Lower lobe of right lung (tissue), 2 donors: ENCODE results near the gene CKAP4. TPM values are rescaled to one million over a fixed set of nuclear protein-coding genes. Genes with fewer than 3 reads are reported as not detected.

Experiments used
- ATAC-seq, 2 donors: fragments of 200-7000 bp; cut with Tn5 transposase; one replicate each; pipeline ENCODE4 v1.9.1; 2020 to 2022; ENCODE audit warnings: mild to moderate bottlenecking in 2 of 2, moderate library complexity in 2 of 2
- DNase-seq: peaks from one replicate; pipeline ENCODE4 v3.0.0-alpha.2; 2020
- H3K27ac ChIP-seq: fragments of 200-600 bp; one replicate; pipeline ENCODE4 v1.8.0; 2022
- H3K27me3 ChIP-seq: fragments of 200-600 bp; one replicate; pipeline ENCODE4 v1.8.0; 2022; ENCODE audit warnings: low read depth
- H3K36me3 ChIP-seq: fragments of 200-600 bp; one replicate; pipeline ENCODE4 v1.8.0; 2022; ENCODE audit warnings: mild to moderate bottlenecking
- H3K4me1 ChIP-seq: fragments of 200-600 bp; one replicate; pipeline ENCODE4 v1.8.0; 2022
- H3K4me3 ChIP-seq: fragments of 200-600 bp; one replicate; pipeline ENCODE4 v1.8.0; 2022; ENCODE audit warnings: mild to moderate bottlenecking
- H3K9me3 ChIP-seq: fragments of 200-600 bp; one replicate; pipeline ENCODE4 v1.8.0; 2022
- intact Hi-C: fragments of 100-400 bp; cut with DNase I; formaldehyde crosslinking; loops from one replicate; pipeline ENCODE4 v1.11.0; 2022
- total RNA-seq: library from RNA; stranded (reverse); fragmentation: NEBNext Ultra II Directional; extraction: Animal tissue kit (Norgen Biotek cat#: 25700); gene quantifications from one replicate; pipeline ENCODE4 v1.2.1, GENCODE V29; 2021
- TF ChIP-seq, protein P1 (sequence below): fragments of 200-600 bp; IDR thresholded peaks from one replicate; pipeline ENCODE4 v1.8.0; 2022; ENCODE audit warnings: antibody characterized with exemption, mild to moderate bottlenecking
- donor health status: DM: no; HTN: yes; CAD: no; lungs with severe emphysema.

The CKAP4 gene
- total RNA-seq, 1 donor from 2014 or later: 32.2 TPM

- DNase-seq: no peak
- peaks cover 5% of the 10 kb centered on the region for H3K4me1 ChIP-seq
- ATAC-seq: no peak
- no peaks in the 10 kb centered on the region for H3K27me3 ChIP-seq
- H3K9me3 ChIP-seq: no peaks in the 10 kb centered on the region
- TF ChIP-seq, protein P1, sequence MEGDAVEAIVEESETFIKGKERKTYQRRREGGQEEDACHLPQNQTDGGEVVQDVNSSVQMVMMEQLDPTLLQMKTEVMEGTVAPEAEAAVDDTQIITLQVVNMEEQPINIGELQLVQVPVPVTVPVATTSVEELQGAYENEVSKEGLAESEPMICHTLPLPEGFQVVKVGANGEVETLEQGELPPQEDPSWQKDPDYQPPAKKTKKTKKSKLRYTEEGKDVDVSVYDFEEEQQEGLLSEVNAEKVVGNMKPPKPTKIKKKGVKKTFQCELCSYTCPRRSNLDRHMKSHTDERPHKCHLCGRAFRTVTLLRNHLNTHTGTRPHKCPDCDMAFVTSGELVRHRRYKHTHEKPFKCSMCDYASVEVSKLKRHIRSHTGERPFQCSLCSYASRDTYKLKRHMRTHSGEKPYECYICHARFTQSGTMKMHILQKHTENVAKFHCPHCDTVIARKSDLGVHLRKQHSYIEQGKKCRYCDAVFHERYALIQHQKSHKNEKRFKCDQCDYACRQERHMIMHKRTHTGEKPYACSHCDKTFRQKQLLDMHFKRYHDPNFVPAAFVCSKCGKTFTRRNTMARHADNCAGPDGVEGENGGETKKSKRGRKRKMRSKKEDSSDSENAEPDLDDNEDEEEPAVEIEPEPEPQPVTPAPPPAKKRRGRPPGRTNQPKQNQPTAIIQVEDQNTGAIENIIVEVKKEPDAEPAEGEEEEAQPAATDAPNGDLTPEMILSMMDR: no peak
- H3K27ac ChIP-seq: no peak overlapping the region
- H3K4me3 ChIP-seq: no peak overlapping the region
- H3K36me3 ChIP-seq: no peaks in the 10 kb centered on the region
- intact Hi-C loops: no loop called here
Measured at GRCh38 chr12:106273491-106273890, 25.7 kb upstream of the CKAP4 start.

GRCh38 chr12:106271575-106272505 is 24.0 kb upstream of the CKAP4 start:
- TF ChIP-seq, protein P1: no peak
- no peak for DNase-seq
- peaks cover 5% of the 10 kb centered on the region for H3K4me1 ChIP-seq
- H3K27ac ChIP-seq: no peak overlapping the region
- H3K4me3 ChIP-seq: no peak overlapping the region
- no peaks in the 10 kb centered on the region for H3K36me3 ChIP-seq
- no peak for ATAC-seq
- H3K27me3 ChIP-seq: no peaks in the 10 kb centered on the region
- H3K9me3 ChIP-seq: no peaks in the 10 kb centered on the region
- intact Hi-C loops: no loop called here

- DNase-seq (no peak), ATAC-seq (no peak)
- Histone ChIP-seq H3K4me3 (no peak overlapping the region), H3K27ac (no peak overlapping the region), H3K4me1 (no peaks in the 10 kb centered on the region), H3K9me3 (no peaks in the 10 kb centered on the region), H3K27me3 (no peaks in the 10 kb centered on the region), H3K36me3 (no peaks in the 10 kb centered on the region)
- TF ChIP-seq, protein P1: no peak
- intact Hi-C loops: no loop called here
Measured at GRCh38 chr12:106269150-106269771, 21.4 kb upstream of the CKAP4 start.

DNA sequence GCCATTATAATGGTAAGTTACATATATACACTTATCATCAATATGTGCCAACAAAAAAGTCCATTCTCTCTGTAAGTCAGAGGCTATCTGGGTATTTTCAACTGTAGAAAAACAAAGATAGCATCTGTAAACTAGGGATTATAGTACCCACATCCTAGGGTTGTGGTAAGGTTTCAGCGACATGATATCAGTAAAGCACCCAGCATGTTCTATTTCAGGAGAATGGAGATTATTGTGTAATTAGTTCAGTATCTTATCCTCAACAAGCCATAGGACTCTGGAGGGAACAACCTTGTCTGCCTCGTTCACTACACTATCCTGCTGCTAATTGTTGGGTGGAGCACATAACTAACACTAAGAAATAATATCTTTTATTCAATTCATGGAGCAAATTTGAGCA is 19.7 kb upstream of the CKAP4 start:
- TF ChIP-seq, protein P1: no peak
- Histone ChIP-seq H3K4me3 (no peak overlapping the region), H3K4me1 (no peaks in the 10 kb centered on the region), H3K36me3 (no peaks in the 10 kb centered on the region), H3K9me3 (no peaks in the 10 kb centered on the region), H3K27me3 (no peaks in the 10 kb centered on the region), H3K27ac (no peak overlapping the region)
- ATAC-seq (no peak), DNase-seq (no peak)
- intact Hi-C loops: no loop called here

- DNase-seq: no peak
- no peaks in the 10 kb centered on the region for H3K27me3 ChIP-seq
- TF ChIP-seq, protein P1: no peak
- H3K9me3 ChIP-seq: no peaks in the 10 kb centered on the region
- intact Hi-C loops: no loop called here
- H3K27ac ChIP-seq: no peak overlapping the region
- peak in 1 of 2 donors; percentile 42 for ATAC-seq
- H3K4me3 ChIP-seq: no peak overlapping the region
- no peaks in the 10 kb centered on the region for H3K36me3 ChIP-seq
- no peaks in the 10 kb centered on the region for H3K4me1 ChIP-seq
Measured at GRCh38 chr12:106265116-106265515, 17.3 kb upstream of the CKAP4 start.
